Neuronal stem cell (in vitro differentiated cells): ENCODE measurements around the gene CDH23.

Source experiments
- DNase-seq: peaks from one replicate; pipeline ENCODE4 v3.0.0-alpha.2; 2013; ENCODE audit warnings: low spot score
- H2AFZ ChIP-seq: one replicate; pipeline ENCODE4 v1.6.1; 2013; ENCODE audit warnings: mild to moderate bottlenecking, low read length, inconsistent platforms
- H2AK5ac ChIP-seq: 2 replicates; pipeline ENCODE4 v1.6.1; 2013; ENCODE audit warnings: low read depth, mild to moderate bottlenecking, inconsistent platforms, low read length, moderate library complexity, mixed read lengths
- H2BK120ac ChIP-seq: 2 replicates; pipeline ENCODE4 v1.6.1; 2013; ENCODE audit warnings: low read depth, mild to moderate bottlenecking, inconsistent platforms, low read length, moderate library complexity, mixed read lengths
- H2BK12ac ChIP-seq: one replicate; pipeline ENCODE4 v1.6.1; 2013; ENCODE audit warnings: low read length, inconsistent platforms
- H2BK15ac ChIP-seq: 2 replicates; pipeline ENCODE4 v1.6.1; 2013; ENCODE audit warnings: mild to moderate bottlenecking, low read length, inconsistent platforms, mixed read lengths
- H2BK5ac ChIP-seq: one replicate; pipeline ENCODE4 v1.6.1; 2013; ENCODE audit warnings: inconsistent platforms, mild to moderate bottlenecking, low read length, moderate library complexity
- H3K14ac ChIP-seq: one replicate; pipeline ENCODE4 v1.6.1; 2013; ENCODE audit warnings: low read length, inconsistent platforms
- H3K18ac ChIP-seq: 2 replicates; pipeline ENCODE4 v1.6.1; 2013; ENCODE audit warnings: low read length, inconsistent platforms
- H3K23ac ChIP-seq: 2 replicates; pipeline ENCODE4 v1.6.1; 2013; ENCODE audit warnings: low read depth, mild to moderate bottlenecking, mixed read lengths, low read length, inconsistent platforms; ENCODE audit not compliant: poor library complexity
- H3K27ac ChIP-seq: replicated peaks from 3 replicates; pipeline ENCODE4 v1.5.1; 2013; ENCODE audit warnings: low read length, inconsistent platforms
- H3K27me3 ChIP-seq, 3 experiments: 2 replicates each; pipeline ENCODE4 v1.6.1; 2013; ENCODE audit warnings: low read length in 3 of 3, mild to moderate bottlenecking in 2 of 3, inconsistent platforms in 1 of 3, low read depth in 1 of 3, mixed read lengths in 1 of 3, moderate library complexity in 1 of 3; ENCODE audit not compliant: control insufficient read depth in 3 of 3, insufficient read depth in 3 of 3
- H3K36me3 ChIP-seq, 2 donors: replicated peaks in 1 of 2; 2 replicates each; pipeline ENCODE4 v1.6.1; 2013; ENCODE audit warnings: low read length in 2 of 2; ENCODE audit not compliant: control insufficient read depth in 2 of 2, insufficient read depth in 2 of 2
- H3K4ac ChIP-seq: 2 replicates; pipeline ENCODE4 v1.6.1; 2013; ENCODE audit warnings: inconsistent platforms, mild to moderate bottlenecking, low read length, moderate library complexity
- H3K4me1 ChIP-seq, 2 donors: 1 replicate in 1 of 2; 2 replicates in 1 of 2; pipeline ENCODE4 v1.6.1; 2013; ENCODE audit warnings: low read length in 2 of 2, low read depth in 1 of 2; ENCODE audit not compliant: control insufficient read depth in 2 of 2, insufficient read depth in 1 of 2
- H3K4me2 ChIP-seq: one replicate; pipeline ENCODE4 v1.6.1; 2013; ENCODE audit warnings: mild to moderate bottlenecking, low read length, inconsistent platforms; ENCODE audit not compliant: insufficient read depth, poor library complexity, severe bottlenecking
- H3K4me3 ChIP-seq, 2 donors: 2 replicates each; pipeline ENCODE4 v1.5.1; 2013; ENCODE audit warnings: low read length in 2 of 2, mild to moderate bottlenecking in 2 of 2, inconsistent platforms in 1 of 2, moderate library complexity in 1 of 2
- H3K79me1 ChIP-seq: one replicate; pipeline ENCODE4 v1.6.1; 2013; ENCODE audit warnings: low read depth, mild to moderate bottlenecking, inconsistent platforms, low read length, moderate library complexity
- H3K9ac ChIP-seq: one replicate; pipeline ENCODE4 v1.6.1; 2013; ENCODE audit warnings: mild to moderate bottlenecking, low read depth, low read length, inconsistent platforms; ENCODE audit not compliant: poor library complexity
- H3K9me3 ChIP-seq, 2 donors: replicated peaks in 1 of 2; 2 replicates each; pipeline versions ENCODE3 to v1.6.1; 2013; ENCODE audit warnings: low read length in 2 of 2, mild to moderate bottlenecking in 2 of 2, inconsistent platforms in 1 of 2, low read depth in 1 of 2, mixed read lengths in 1 of 2, moderate library complexity in 1 of 2; ENCODE audit not compliant: control insufficient read depth in 2 of 2, insufficient read depth in 1 of 2
- H4K8ac ChIP-seq: one replicate; pipeline ENCODE4 v1.6.1; 2013; ENCODE audit warnings: low read depth, mild to moderate bottlenecking, inconsistent platforms, low read length, moderate library complexity
- H4K91ac ChIP-seq: one replicate; pipeline ENCODE4 v1.6.1; 2013; ENCODE audit warnings: low read length, low read depth, mild to moderate bottlenecking, inconsistent platforms; ENCODE audit not compliant: poor library complexity
- whole genome bisulfite sequencing, 2 donors: extraction: QIAGEN DNeasy Blood & Tissue Kit; methylation state at CpG; one replicate each; pipeline ENCODE4 v1.1.7; 2013; ENCODE audit warnings: missing lambda C conversion rate in 2 of 2, mixed read lengths in 1 of 2; ENCODE audit not compliant: insufficient read length in 2 of 2, insufficient replicate concordance in 1 of 2; ENCODE audit errors: extremely low coverage in 2 of 2; 5-methylcytosine and 5-hydroxymethylcytosine counted together

The CDH23 gene

GRCh38 chr10:71611131-71611530 is 214.4 kb downstream of the CDH23 start:
- H3K23ac ChIP-seq = no peak overlapping the region
- H3K27ac ChIP-seq = no peak overlapping the region
- no peak overlapping the region for H2AK5ac ChIP-seq
- H3K79me1 ChIP-seq = no peaks in the 10 kb centered on the region
- H2BK15ac ChIP-seq = peak overlapping the region; percentile 3
- H3K36me3 ChIP-seq = no peaks in the 10 kb centered on the region
- peaks cover 0 to 20% of the 10 kb centered on the region in 2 donors for H3K4me1 ChIP-seq
- no peak overlapping the region for H4K8ac ChIP-seq
- H2BK5ac ChIP-seq = no peak overlapping the region
- no peak overlapping the region for H3K14ac ChIP-seq
- H4K91ac ChIP-seq = no peak overlapping the region
- H3K4me3 ChIP-seq = no peak overlapping the region
- H3K18ac ChIP-seq = peak overlapping the region; percentile 31
- H3K4me2 ChIP-seq = no peak overlapping the region
- H3K27me3 ChIP-seq = no peaks in the 10 kb centered on the region
- no peaks in the 10 kb centered on the region for H3K9me3 ChIP-seq
- H3K9ac ChIP-seq = no peak overlapping the region
- no peak overlapping the region for H2AFZ ChIP-seq
- H3K4ac ChIP-seq = no peak overlapping the region
- DNase-seq = no peak
- no CpG with 5 or more reads among the region's 5 CpGs for WGBS, 2 donors
- no peak overlapping the region for H2BK12ac ChIP-seq
- H2BK120ac ChIP-seq = no peak overlapping the region

- Histone ChIP-seq H2AK5ac (no peak overlapping the region), H3K4ac (no peak overlapping the region), H4K8ac (no peak overlapping the region), H2AFZ (no peak overlapping the region), H3K14ac (no peak overlapping the region), H3K4me1 (peaks cover 0 to 19% of the 10 kb centered on the region in 2 donors), H3K36me3 (no peaks in the 10 kb centered on the region), H3K27ac (no peak overlapping the region), H3K23ac (no peak overlapping the region), H3K4me2 (no peak overlapping the region), H2BK15ac (no peak overlapping the region), H3K27me3 (no peaks in the 10 kb centered on the region), H4K91ac (no peak overlapping the region), H3K18ac (no peak overlapping the region), H3K79me1 (no peaks in the 10 kb centered on the region), H3K9ac (no peak overlapping the region), H2BK12ac (no peak overlapping the region), H3K9me3 (peaks cover 0 to under 1% of the 10 kb centered on the region in 2 donors), H2BK5ac (no peak overlapping the region), H3K4me3 (no peak overlapping the region), H2BK120ac (no peak overlapping the region)
- no CpG with 5 or more reads among the region's 12 CpGs for WGBS, 2 donors
- DNase-seq = no peak
These were observed 215.1 kb downstream of the CDH23 start for GRCh38 chr10:71611709-71612422.

GRCh38 chr10:71613261-71613777 is 216.6 kb downstream of the CDH23 start:
- peaks cover 0 to 5% of the 10 kb centered on the region in 2 donors for H3K9me3 ChIP-seq
- H4K91ac ChIP-seq = no peak overlapping the region
- H2BK120ac ChIP-seq = no peak overlapping the region
- H2BK5ac ChIP-seq = no peak overlapping the region
- WGBS, 2 donors = no CpG with 5 or more reads among the region's 2 CpGs
- no peak overlapping the region for H3K4me2 ChIP-seq
- DNase-seq = no peak
- H2BK15ac ChIP-seq = no peak overlapping the region
- H3K4me1 ChIP-seq = peaks cover 0 to 17% of the 10 kb centered on the region in 2 donors
- no peak overlapping the region for H2BK12ac ChIP-seq
- H3K27me3 ChIP-seq = no peaks in the 10 kb centered on the region
- H3K9ac ChIP-seq = no peak overlapping the region
- no peak overlapping the region for H3K14ac ChIP-seq
- no peak overlapping the region for H4K8ac ChIP-seq
- H2AFZ ChIP-seq = no peak overlapping the region
- no peaks in the 10 kb centered on the region for H3K79me1 ChIP-seq
- no peak overlapping the region for H3K4me3 ChIP-seq
- no peak overlapping the region for H3K27ac ChIP-seq
- H3K18ac ChIP-seq = peak overlapping the region; percentile 46
- no peak overlapping the region for H3K23ac ChIP-seq
- no peak overlapping the region for H3K4ac ChIP-seq
- H3K36me3 ChIP-seq = no peaks in the 10 kb centered on the region
- no peak overlapping the region for H2AK5ac ChIP-seq

- Histone ChIP-seq H2BK12ac (no peak overlapping the region), H2BK120ac (no peak overlapping the region), H3K79me1 (no peaks in the 10 kb centered on the region), H4K8ac (no peak overlapping the region), H3K36me3 (no peaks in the 10 kb centered on the region), H3K27ac (no peak overlapping the region), H2BK5ac (no peak overlapping the region), H3K4me1 (peaks cover 0 to 13% of the 10 kb centered on the region in 2 donors), H3K4me2 (no peak overlapping the region), H3K9ac (no peak overlapping the region), H3K18ac (no peak overlapping the region), H3K9me3 (peaks cover 0 to 5% of the 10 kb centered on the region in 2 donors), H3K4ac (no peak overlapping the region), H2AFZ (no peak overlapping the region), H3K14ac (no peak overlapping the region), H3K27me3 (no peaks in the 10 kb centered on the region), H2BK15ac (no peak overlapping the region), H3K23ac (no peak overlapping the region), H4K91ac (no peak overlapping the region), H2AK5ac (no peak overlapping the region), H3K4me3 (no peak overlapping the region)
- no peak for DNase-seq
- WGBS, 2 donors = no CpG with 5 or more reads among the region's 4 CpGs
These were observed 217.2 kb downstream of the CDH23 start for GRCh38 chr10:71613877-71614276.
